ENCODE data around the gene SENP1. TPM values are rescaled to one million over a fixed set of nuclear protein-coding genes. Genes with fewer than 3 reads are reported as not detected.
A peak's percentile ranks its signal among the peaks of the same experiment; 100 is the strongest.

Gene SENP1
- total and polyA plus RNA-seq, 4 experiments from 2014 or later = 6.1 to 35.1 (median 19.3) TPM

GRCh38 chr12:48004053-48004941, 101.6 kb downstream of the SENP1 start, which contains the start of gene COL2A1:
Gene COL2A1, minus strand, starts transcription at chr12:48004476. Its CDS starts 155 bp downstream, at chr12:48004321.
- no peaks in the 10 kb centered on the region for H3K36me3 Mint-ChIP-seq
- CTCF ChIA-PET (ENCODE audit: partially characterized antibody) = no interaction called here
- DNase-seq = peak in 2 of 5 donors; percentile 17 to 33
- Histone ChIP-seq H3K9me3 (ENCODE audit: control insufficient read depth in 1 of 2, low read length in 2 of 2) (no peaks in the 10 kb centered on the region), H3K4me1 (ENCODE audit: insufficient read depth, low read length) (peaks cover 44% of the 10 kb centered on the region), H3K27ac (ENCODE audit: low read depth, low read length) (no peak within 1 kb of the TSS), H3K36me3 (ENCODE audit: insufficient read depth, low read length) (no peaks in the 10 kb centered on the region), H3K27me3 (ENCODE audit: insufficient read depth, low read length) (peaks cover 70% of the 10 kb centered on the region), H3K4me3 (ENCODE audit: low read length in 2 of 2) (peak within 1 kb of the TSS in 1 of 2 donors; percentile 30)
- H3K27ac Mint-ChIP-seq = peak within 1 kb of the TSS in 1 of 7 donors; percentile 45
- peaks cover 0 to 2% (median 0%) of the 10 kb centered on the region in 8 donors for H3K9me3 Mint-ChIP-seq
- peak within 1 kb of the TSS; percentile 71 to 88 (median 77) for H3K4me3 Mint-ChIP-seq
- peaks cover 69 to 71% of the 10 kb centered on the region in 2 donors for H3K27me3 Mint-ChIP-seq
- peaks cover 25 to 44% (median 35%) of the 10 kb centered on the region in 4 donors for H3K4me1 Mint-ChIP-seq
- intact Hi-C loops (cut with micrococcal nuclease) = no loop called here
- POLR2A ChIA-PET (ENCODE audit: partially characterized antibody) = no interaction called here

- Histone ChIP-seq H3K9me3 (ENCODE audit: control insufficient read depth in 1 of 2, low read length in 2 of 2) (no peaks in the 10 kb centered on the region), H3K36me3 (ENCODE audit: insufficient read depth, low read length) (no peaks in the 10 kb centered on the region), H3K4me3 (ENCODE audit: low read length in 2 of 2) (peak overlapping the region in 1 of 2 donors; percentile 26), H3K27me3 (ENCODE audit: insufficient read depth, low read length) (peaks cover 66% of the 10 kb centered on the region), H3K27ac (ENCODE audit: low read depth, low read length) (no peak overlapping the region), H3K4me1 (ENCODE audit: insufficient read depth, low read length) (peaks cover 44% of the 10 kb centered on the region)
- peaks cover 69 to 70% of the 10 kb centered on the region in 2 donors for H3K27me3 Mint-ChIP-seq
- peak overlapping the region; percentile 71 to 88 (median 77) for H3K4me3 Mint-ChIP-seq
- ChIA-PET CTCF (ENCODE audit: partially characterized antibody) (no interaction called here), POLR2A (ENCODE audit: partially characterized antibody) (interaction anchor here (1.1 kb wide), 1 partner anchor 100 kb away, joined by 3 read pairs; no protein-coding TSS in a partner anchor)
- peaks cover 0 to 2% (median 0%) of the 10 kb centered on the region in 8 donors for H3K9me3 Mint-ChIP-seq
- peak overlapping the region in 2 of 7 donors; percentile 45 to 68 for H3K27ac Mint-ChIP-seq
- intact Hi-C loops (cut with micrococcal nuclease) = no loop called here
- H3K36me3 Mint-ChIP-seq = no peaks in the 10 kb centered on the region
- peak in 2 of 5 donors; percentile 20 to 24 for DNase-seq
- H3K4me1 Mint-ChIP-seq = peaks cover 25 to 44% (median 35%) of the 10 kb centered on the region in 4 donors
Observed at GRCh38 chr12:48003226-48004052, 102.4 kb downstream of the SENP1 start.

GRCh38 chr12:48002773-48003218, 103.1 kb downstream of the SENP1 start:
- Mint-ChIP-seq H3K4me3 (peak overlapping the region; percentile 46 to 88 (median 77)), H3K9me3 (peaks cover 0 to 2% (median 0%) of the 10 kb centered on the region in 8 donors), H3K27ac (peak overlapping the region in 1 of 7 donors; percentile 68), H3K4me1 (peaks cover 25 to 44% (median 35%) of the 10 kb centered on the region in 4 donors), H3K27me3 (peaks cover 64 to 74% of the 10 kb centered on the region in 2 donors), H3K36me3 (no peaks in the 10 kb centered on the region)
- ChIA-PET CTCF (ENCODE audit: partially characterized antibody) (no interaction called here), POLR2A (ENCODE audit: partially characterized antibody) (interaction anchor here (1.1 kb wide), 1 partner anchor 99 kb away, joined by 3 read pairs; no protein-coding TSS in a partner anchor)
- H3K4me3 ChIP-seq (ENCODE audit: low read length in 2 of 2) = peak overlapping the region in 1 of 2 donors; percentile 34
- no peak for DNase-seq
- peaks cover 44% of the 10 kb centered on the region for H3K4me1 ChIP-seq (ENCODE audit: insufficient read depth, low read length)
- no peaks in the 10 kb centered on the region for H3K36me3 ChIP-seq (ENCODE audit: insufficient read depth, low read length)
- intact Hi-C loops (cut with micrococcal nuclease) = no loop called here
- no peak overlapping the region for H3K27ac ChIP-seq (ENCODE audit: low read depth, low read length)
- H3K9me3 ChIP-seq (ENCODE audit: control insufficient read depth in 1 of 2, low read length in 2 of 2) = no peaks in the 10 kb centered on the region
- H3K27me3 ChIP-seq (ENCODE audit: insufficient read depth, low read length) = peaks cover 64% of the 10 kb centered on the region

GRCh38 chr12:48002414-48002730, 103.5 kb downstream of the SENP1 start:
- ChIA-PET POLR2A (ENCODE audit: partially characterized antibody) (interaction anchor here (1.1 kb wide), 1 partner anchor 99 kb away, joined by 3 read pairs; no protein-coding TSS in a partner anchor), CTCF (ENCODE audit: partially characterized antibody) (interaction anchor here (1.0 kb wide), 1 partner anchor 98 kb away, joined by 3 read pairs; the partner anchor contains the start of gene VDR)
- intact Hi-C loops (cut with micrococcal nuclease) = no loop called here
- no peaks in the 10 kb centered on the region for H3K9me3 ChIP-seq (ENCODE audit: control insufficient read depth in 1 of 2, low read length in 2 of 2)
- H3K4me3 Mint-ChIP-seq = peak overlapping the region; percentile 17 to 88 (median 81)
- no peak overlapping the region for H3K27ac ChIP-seq (ENCODE audit: low read depth, low read length)
- H3K27me3 ChIP-seq (ENCODE audit: insufficient read depth, low read length) = peaks cover 64% of the 10 kb centered on the region
- H3K27me3 Mint-ChIP-seq = peaks cover 63 to 74% of the 10 kb centered on the region in 2 donors
- peaks cover 44% of the 10 kb centered on the region for H3K4me1 ChIP-seq (ENCODE audit: insufficient read depth, low read length)
- peak overlapping the region; percentile 29 to 34 for H3K4me3 ChIP-seq (ENCODE audit: low read length in 2 of 2)
- peaks cover 0 to 2% (median 0%) of the 10 kb centered on the region in 8 donors for H3K9me3 Mint-ChIP-seq
- no peaks in the 10 kb centered on the region for H3K36me3 Mint-ChIP-seq
- no peaks in the 10 kb centered on the region for H3K36me3 ChIP-seq (ENCODE audit: insufficient read depth, low read length)
- DNase-seq = no peak
- peaks cover 25 to 44% (median 35%) of the 10 kb centered on the region in 4 donors for H3K4me1 Mint-ChIP-seq
- H3K27ac Mint-ChIP-seq = no peak overlapping the region

- Histone ChIP-seq H3K27ac (ENCODE audit: low read depth, low read length) (no peak overlapping the region), H3K27me3 (ENCODE audit: insufficient read depth, low read length) (peaks cover 64% of the 10 kb centered on the region), H3K4me1 (ENCODE audit: insufficient read depth, low read length) (peaks cover 44% of the 10 kb centered on the region), H3K9me3 (ENCODE audit: control insufficient read depth in 1 of 2, low read length in 2 of 2) (no peaks in the 10 kb centered on the region), H3K36me3 (ENCODE audit: insufficient read depth, low read length) (no peaks in the 10 kb centered on the region), H3K4me3 (ENCODE audit: low read length in 2 of 2) (peak overlapping the region; percentile 29 to 34)
- Mint-ChIP-seq H3K4me1 (peaks cover 25 to 44% (median 35%) of the 10 kb centered on the region in 4 donors), H3K4me3 (peak overlapping the region; percentile 76 to 88 (median 86)), H3K9me3 (peaks cover 0 to 2% (median 0%) of the 10 kb centered on the region in 8 donors), H3K27ac (no peak overlapping the region), H3K36me3 (no peaks in the 10 kb centered on the region), H3K27me3 (peaks cover 60 to 67% of the 10 kb centered on the region in 2 donors)
- ChIA-PET POLR2A (ENCODE audit: partially characterized antibody) (interaction anchor here (1.1 kb wide), 1 partner anchor 98 kb away, joined by 3 read pairs; no protein-coding TSS in a partner anchor), CTCF (ENCODE audit: partially characterized antibody) (interaction anchor here (1.0 kb wide), 1 partner anchor 97 kb away, joined by 3 read pairs; the partner anchor contains the start of gene VDR)
- intact Hi-C loops (cut with micrococcal nuclease) = no loop called here
- DNase-seq = peak in 1 of 5 donors; percentile 12
Observed at GRCh38 chr12:48001505-48002413, 104.1 kb downstream of the SENP1 start.

GRCh38 chr12:48000878-48001504, 104.9 kb downstream of the SENP1 start:
- peaks cover 56 to 63% of the 10 kb centered on the region in 2 donors for H3K27me3 Mint-ChIP-seq
- no peaks in the 10 kb centered on the region for H3K36me3 ChIP-seq (ENCODE audit: insufficient read depth, low read length)
- no peak for DNase-seq
- H3K4me1 Mint-ChIP-seq = peaks cover 25 to 44% (median 33%) of the 10 kb centered on the region in 4 donors
- intact Hi-C loops (cut with micrococcal nuclease) = no loop called here
- no peak overlapping the region for H3K27ac Mint-ChIP-seq
- H3K36me3 Mint-ChIP-seq = no peaks in the 10 kb centered on the region
- H3K4me3 Mint-ChIP-seq = peak overlapping the region; percentile 76 to 88 (median 86)
- H3K4me3 ChIP-seq (ENCODE audit: low read length in 2 of 2) = peak overlapping the region in 1 of 2 donors; percentile 34
- no peaks in the 10 kb centered on the region for H3K9me3 ChIP-seq (ENCODE audit: control insufficient read depth in 1 of 2, low read length in 2 of 2)
- H3K27ac ChIP-seq (ENCODE audit: low read depth, low read length) = no peak overlapping the region
- peaks cover 59% of the 10 kb centered on the region for H3K27me3 ChIP-seq (ENCODE audit: insufficient read depth, low read length)
- CTCF ChIA-PET (ENCODE audit: partially characterized antibody) = interaction anchor here (1.0 kb wide), 1 partner anchor 96 kb away, joined by 3 read pairs; the partner anchor contains the start of gene VDR
- POLR2A ChIA-PET (ENCODE audit: partially characterized antibody) = no interaction called here
- peaks cover 0 to 2% (median 0%) of the 10 kb centered on the region in 8 donors for H3K9me3 Mint-ChIP-seq
- H3K4me1 ChIP-seq (ENCODE audit: insufficient read depth, low read length) = peaks cover 44% of the 10 kb centered on the region
